ENCODE measurements around the gene CDC23.
A peak's percentile ranks its signal among the peaks of the same experiment; 100 is the strongest.
"Not testable (repeated sequence)": the region's sequence is repeated elsewhere in the genome, so short reads cannot be mapped to it uniquely, and the experiment has no call there.

CDC23 gene, protein sequence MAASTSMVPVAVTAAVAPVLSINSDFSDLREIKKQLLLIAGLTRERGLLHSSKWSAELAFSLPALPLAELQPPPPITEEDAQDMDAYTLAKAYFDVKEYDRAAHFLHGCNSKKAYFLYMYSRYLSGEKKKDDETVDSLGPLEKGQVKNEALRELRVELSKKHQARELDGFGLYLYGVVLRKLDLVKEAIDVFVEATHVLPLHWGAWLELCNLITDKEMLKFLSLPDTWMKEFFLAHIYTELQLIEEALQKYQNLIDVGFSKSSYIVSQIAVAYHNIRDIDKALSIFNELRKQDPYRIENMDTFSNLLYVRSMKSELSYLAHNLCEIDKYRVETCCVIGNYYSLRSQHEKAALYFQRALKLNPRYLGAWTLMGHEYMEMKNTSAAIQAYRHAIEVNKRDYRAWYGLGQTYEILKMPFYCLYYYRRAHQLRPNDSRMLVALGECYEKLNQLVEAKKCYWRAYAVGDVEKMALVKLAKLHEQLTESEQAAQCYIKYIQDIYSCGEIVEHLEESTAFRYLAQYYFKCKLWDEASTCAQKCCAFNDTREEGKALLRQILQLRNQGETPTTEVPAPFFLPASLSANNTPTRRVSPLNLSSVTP

DNA sequence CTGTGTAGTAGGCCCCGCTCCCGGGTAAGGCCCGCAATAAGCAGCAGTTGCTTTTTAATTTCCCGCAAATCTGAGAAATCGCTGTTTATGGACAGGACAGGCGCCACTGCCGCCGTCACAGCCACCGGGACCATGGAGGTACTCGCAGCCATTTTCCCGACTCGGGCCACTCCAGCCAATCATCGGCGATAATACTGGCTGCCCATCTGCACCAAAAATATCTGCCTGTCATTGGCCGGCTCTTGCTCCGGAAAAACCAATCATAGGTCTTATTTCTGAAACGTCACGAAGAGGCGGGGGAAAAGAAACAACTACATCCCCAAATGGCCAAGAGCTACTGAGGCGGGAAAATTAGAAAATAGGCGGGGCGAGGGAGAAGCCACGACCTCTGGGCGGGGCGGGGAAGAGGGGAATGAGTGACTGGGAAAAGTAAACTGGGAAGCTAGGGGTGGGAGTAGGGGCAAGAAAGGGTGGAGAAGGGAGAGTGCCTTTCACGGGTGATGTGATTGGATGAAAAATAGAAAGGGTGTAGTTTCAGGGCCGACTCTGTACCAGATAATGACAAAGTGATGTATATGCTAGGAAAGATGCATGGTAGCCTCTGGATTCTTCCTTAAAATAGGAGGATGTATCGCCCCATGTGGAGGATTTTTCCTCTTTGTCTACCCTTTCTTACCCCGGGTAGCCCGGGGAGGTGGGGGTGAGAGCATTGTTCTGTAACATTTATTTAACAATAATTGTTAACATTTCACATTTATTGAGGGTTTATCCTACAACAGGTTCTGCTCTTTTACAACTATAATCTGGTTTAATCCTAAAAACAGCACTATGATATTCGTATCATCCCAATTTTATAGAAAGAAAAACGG lies at the start of gene CDC23:
CDC23 (minus strand) TSS at position 163 of the 869 bp plus-strand sequence; CDS start at position 152, 11 bp downstream.
- H3K4me1 Mint-ChIP-seq (ENCODE audit: low read depth): peaks cover 28% of the 10 kb centered on the region
- H3K27me3 Mint-ChIP-seq: no peaks in the 10 kb centered on the region
- H3K9me3 Mint-ChIP-seq: no peaks in the 10 kb centered on the region
- peak within 1 kb of the TSS; percentile 96 for H3K27ac Mint-ChIP-seq
- peak within 1 kb of the TSS; percentile 99 for H3K4me3 Mint-ChIP-seq
- peaks cover 18% of the 10 kb centered on the region for H3K36me3 Mint-ChIP-seq (ENCODE audit: low read depth)

GRCh38 chr5:138258704-138259292 lies 45.7 kb upstream of the CDC23 start:
- Mint-ChIP-seq H3K36me3 (ENCODE audit: low read depth) (no peaks in the 10 kb centered on the region), H3K9me3 (no peaks in the 10 kb centered on the region)

DNA sequence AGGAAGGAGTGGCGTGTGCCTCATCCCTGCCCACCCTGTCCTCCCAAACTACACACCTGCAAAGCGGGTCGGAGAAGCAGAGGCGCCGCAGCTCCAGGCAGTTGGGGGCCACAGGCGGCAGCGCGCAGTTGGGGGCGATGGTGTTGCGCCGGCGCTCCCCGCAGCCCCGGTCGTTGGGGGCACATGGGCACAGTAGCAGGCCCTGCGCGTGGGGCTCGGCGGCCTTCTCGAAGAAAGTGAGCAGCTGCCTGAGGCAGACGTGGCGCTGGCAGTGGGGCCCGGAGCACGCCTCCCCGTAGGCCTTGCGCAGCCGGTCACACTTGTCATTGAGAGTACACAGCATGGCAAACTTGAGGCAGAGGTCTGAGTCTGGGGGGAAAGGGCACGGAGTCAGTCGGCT lies 44.5 kb upstream of the CDC23 start:
- H3K9me3 Mint-ChIP-seq: no peaks in the 10 kb centered on the region
- H3K36me3 Mint-ChIP-seq (ENCODE audit: low read depth): no peaks in the 10 kb centered on the region
- no peaks in the 10 kb centered on the region for H3K4me1 Mint-ChIP-seq (ENCODE audit: low read depth)
- no peak overlapping the region for H3K27ac Mint-ChIP-seq
- H3K27me3 Mint-ChIP-seq: peaks cover 8% of the 10 kb centered on the region
- no peak overlapping the region for H3K4me3 Mint-ChIP-seq

More at GRCh38 chr5:138258704-138259292, 45.7 kb upstream of the CDC23 start:
- Mint-ChIP-seq H3K27me3 (peaks cover 8% of the 10 kb centered on the region), H3K4me3 (no peak overlapping the region), H3K27ac (no peak overlapping the region), H3K4me1 (ENCODE audit: low read depth) (peaks cover 7% of the 10 kb centered on the region)

GRCh38 chr5:138252944-138253343 lies 39.8 kb upstream of the CDC23 start:
- no peaks in the 10 kb centered on the region for H3K4me1 Mint-ChIP-seq (ENCODE audit: low read depth)
- H3K36me3 Mint-ChIP-seq (ENCODE audit: low read depth): no peaks in the 10 kb centered on the region
- H3K27me3 Mint-ChIP-seq: peaks cover 9% of the 10 kb centered on the region
- H3K27ac Mint-ChIP-seq: no peak overlapping the region
- no peaks in the 10 kb centered on the region for H3K9me3 Mint-ChIP-seq
- no peak overlapping the region for H3K4me3 Mint-ChIP-seq

DNA sequence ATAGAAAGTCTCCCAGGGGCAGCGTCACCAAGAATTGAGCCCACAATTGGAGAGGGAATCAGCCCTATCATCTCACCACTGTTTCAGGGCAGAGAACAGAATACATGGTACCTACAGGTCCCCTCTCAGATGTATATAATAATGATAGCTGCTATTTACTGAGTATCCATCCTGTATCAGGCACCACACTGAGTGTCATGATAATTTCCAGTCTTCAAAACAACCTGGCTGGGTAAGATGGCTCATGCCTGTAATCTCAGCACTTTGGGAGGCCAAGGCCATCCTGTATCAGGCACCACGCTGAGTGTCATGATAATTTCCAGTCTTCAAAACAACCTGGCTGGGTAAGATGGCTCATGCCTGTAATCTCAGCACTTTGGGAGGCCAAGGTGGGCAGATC lies 34.7 kb upstream of the CDC23 start:
- H3K36me3 Mint-ChIP-seq (ENCODE audit: low read depth); H3K27ac Mint-ChIP-seq; H3K9me3 Mint-ChIP-seq; H3K4me3 Mint-ChIP-seq; H3K4me1 Mint-ChIP-seq (ENCODE audit: low read depth): not testable (repeated sequence)
- H3K27me3 Mint-ChIP-seq: peaks cover 26% of the 10 kb centered on the region

DNA sequence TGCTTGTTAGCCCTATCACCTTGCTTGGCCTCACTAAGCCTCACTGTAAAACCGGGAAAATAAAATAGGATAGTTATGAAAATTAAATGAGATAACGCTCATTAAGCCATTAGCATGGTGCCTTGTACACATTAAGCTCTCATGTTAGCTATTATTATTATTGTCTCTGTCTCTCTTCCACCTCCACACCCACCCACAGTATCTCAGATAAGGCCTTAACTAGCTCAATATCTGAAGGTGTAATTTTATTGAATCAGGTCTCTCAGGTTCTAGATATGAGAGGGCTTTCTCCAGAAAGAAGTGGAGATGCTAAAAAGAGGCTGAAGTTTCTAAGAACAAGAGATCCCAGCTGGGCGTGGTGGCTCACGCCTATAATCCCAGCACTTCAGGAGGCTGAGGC lies 33.7 kb upstream of the CDC23 start:
- no peaks in the 10 kb centered on the region for H3K9me3 Mint-ChIP-seq
- no peaks in the 10 kb centered on the region for H3K4me1 Mint-ChIP-seq (ENCODE audit: low read depth)
- H3K27me3 Mint-ChIP-seq: peaks cover 32% of the 10 kb centered on the region

GRCh38 chr5:138246334-138246733 lies 33.2 kb upstream of the CDC23 start:
- Mint-ChIP-seq H3K36me3 (ENCODE audit: low read depth) (no peaks in the 10 kb centered on the region), H3K4me1 (ENCODE audit: low read depth) (peaks cover 4% of the 10 kb centered on the region), H3K9me3 (no peaks in the 10 kb centered on the region), H3K4me3 (no peak overlapping the region), H3K27me3 (peaks cover 36% of the 10 kb centered on the region), H3K27ac (no peak overlapping the region)

More for the DNA sequence above, 33.7 kb upstream of the CDC23 start:
- no peaks in the 10 kb centered on the region for H3K36me3 Mint-ChIP-seq (ENCODE audit: low read depth)
- no peak overlapping the region for H3K4me3 Mint-ChIP-seq
- H3K27ac Mint-ChIP-seq: no peak overlapping the region

GRCh38 chr5:138245717-138246116 lies 32.6 kb upstream of the CDC23 start:
- H3K4me3 Mint-ChIP-seq: no peak overlapping the region
- no peaks in the 10 kb centered on the region for H3K9me3 Mint-ChIP-seq
- peaks cover 10% of the 10 kb centered on the region for H3K4me1 Mint-ChIP-seq (ENCODE audit: low read depth)
- no peaks in the 10 kb centered on the region for H3K36me3 Mint-ChIP-seq (ENCODE audit: low read depth)
- H3K27me3 Mint-ChIP-seq: peaks cover 42% of the 10 kb centered on the region
- no peak overlapping the region for H3K27ac Mint-ChIP-seq

- Mint-ChIP-seq H3K27ac (no peak overlapping the region), H3K9me3 (no peaks in the 10 kb centered on the region), H3K27me3 (peaks cover 53% of the 10 kb centered on the region), H3K36me3 (ENCODE audit: low read depth) (no peaks in the 10 kb centered on the region), H3K4me1 (ENCODE audit: low read depth) (peaks cover 20% of the 10 kb centered on the region), H3K4me3 (no peak overlapping the region)
These were observed 30.7 kb upstream of the CDC23 start for GRCh38 chr5:138243794-138244193.

- Mint-ChIP-seq H3K27ac (no peak overlapping the region), H3K36me3 (ENCODE audit: low read depth) (no peaks in the 10 kb centered on the region)
These were observed 28.8 kb upstream of the CDC23 start for GRCh38 chr5:138241688-138242571.

GRCh38 chr5:138240650-138241385 lies 27.7 kb upstream of the CDC23 start:
- H3K27ac Mint-ChIP-seq: no peak overlapping the region
- H3K4me1 Mint-ChIP-seq (ENCODE audit: low read depth): peaks cover 20% of the 10 kb centered on the region
- H3K36me3 Mint-ChIP-seq (ENCODE audit: low read depth): no peaks in the 10 kb centered on the region
- H3K4me3 Mint-ChIP-seq: peak overlapping the region; percentile 11
- H3K9me3 Mint-ChIP-seq: no peaks in the 10 kb centered on the region
- peaks cover 57% of the 10 kb centered on the region for H3K27me3 Mint-ChIP-seq

More at GRCh38 chr5:138241688-138242571, 28.8 kb upstream of the CDC23 start:
- Mint-ChIP-seq H3K9me3 (no peaks in the 10 kb centered on the region), H3K4me3 (peak overlapping the region; percentile 32), H3K4me1 (ENCODE audit: low read depth) (peaks cover 20% of the 10 kb centered on the region), H3K27me3 (peaks cover 60% of the 10 kb centered on the region)

- H3K27me3 Mint-ChIP-seq: peaks cover 44% of the 10 kb centered on the region
- no peaks in the 10 kb centered on the region for H3K36me3 Mint-ChIP-seq (ENCODE audit: low read depth)
- no peaks in the 10 kb centered on the region for H3K9me3 Mint-ChIP-seq
- peaks cover 20% of the 10 kb centered on the region for H3K4me1 Mint-ChIP-seq (ENCODE audit: low read depth)
- H3K4me3 Mint-ChIP-seq: no peak overlapping the region
- H3K27ac Mint-ChIP-seq: no peak overlapping the region
These were observed 24.9 kb upstream of the CDC23 start for GRCh38 chr5:138238034-138238433.

DNA sequence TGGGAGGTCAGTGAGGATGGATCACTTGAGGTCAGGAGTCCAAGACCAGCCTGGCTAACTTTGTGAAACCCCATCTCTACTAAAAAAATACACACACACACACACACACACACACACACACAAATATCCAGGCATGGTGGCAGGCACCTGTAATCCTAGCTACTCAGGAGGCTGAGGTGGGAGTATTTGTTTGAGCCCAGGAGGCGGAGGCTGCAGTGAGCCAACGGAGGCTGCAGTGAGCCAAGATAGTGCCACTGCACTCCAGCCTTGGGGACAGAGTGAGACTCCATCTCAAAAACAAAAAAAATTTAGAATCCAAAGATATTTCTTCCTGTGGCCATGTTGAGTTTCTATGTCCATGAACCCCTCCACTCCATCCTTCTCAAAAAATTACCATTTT lies 21.5 kb upstream of the CDC23 start:
- Mint-ChIP-seq H3K9me3 (no peaks in the 10 kb centered on the region), H3K36me3 (ENCODE audit: low read depth) (no peaks in the 10 kb centered on the region), H3K4me3 (no peak overlapping the region), H3K27ac (no peak overlapping the region), H3K27me3 (peaks cover 32% of the 10 kb centered on the region), H3K4me1 (ENCODE audit: low read depth) (peaks cover 5% of the 10 kb centered on the region)
